Stromal cell of bone marrow (primary cell): ENCODE measurements around the gene FYTTD1.

Experiments used
- DNase-seq: peaks from one replicate; pipeline ENCODE4 v3.0.0-alpha.2; 2012; ENCODE audit warnings: low read depth

The FYTTD1 gene

DNA sequence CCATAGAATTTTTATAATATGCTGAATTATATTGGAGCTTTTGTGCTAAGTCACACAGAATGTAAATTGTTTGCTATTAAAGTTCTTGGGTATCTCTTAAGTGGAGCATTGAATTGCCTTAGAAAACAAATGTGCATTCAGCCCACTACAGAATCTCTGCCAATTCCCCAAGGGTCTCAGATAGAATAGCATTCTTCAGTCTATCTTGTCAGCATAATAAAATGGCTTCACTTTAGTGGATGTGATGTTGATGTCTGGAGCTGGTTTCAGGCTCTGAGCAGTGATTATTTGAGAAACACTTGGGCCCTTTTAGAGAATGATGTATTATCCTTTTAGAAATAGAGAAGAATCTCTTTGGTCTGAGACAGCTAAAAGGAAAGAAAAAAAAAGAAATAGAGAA, 86.6 kb downstream of the FYTTD1 start:
- DNase-seq = no peak
